G401 (cell line): ENCODE results near the gene MYO18B. TPM values are rescaled to one million over a fixed set of nuclear protein-coding genes. Genes with fewer than 3 reads are reported as not detected.

ENCODE experiments used
- DNase-seq: peaks from one replicate; pipeline ENCODE4 v3.0.0-alpha.2; 2015; ENCODE audit warnings: low spot score
- in situ Hi-C: cut with HindIII; loops from 2 replicates; pipeline ENCODE4 v1.10.0; 2016; ENCODE audit warnings: low sequenced_read_pairs, mixed read lengths
- total RNA-seq: library from RNA; depleted of rRNA; stranded (reverse); fragments of >200 nt; shearing (Covaris generic); gene quantifications from 2 replicates; pipeline ENCODE4 v1.2.3, GENCODE V29; 2014

MYO18B gene
- total RNA-seq, 1 experiment from 2014 or later: not detected

DNA sequence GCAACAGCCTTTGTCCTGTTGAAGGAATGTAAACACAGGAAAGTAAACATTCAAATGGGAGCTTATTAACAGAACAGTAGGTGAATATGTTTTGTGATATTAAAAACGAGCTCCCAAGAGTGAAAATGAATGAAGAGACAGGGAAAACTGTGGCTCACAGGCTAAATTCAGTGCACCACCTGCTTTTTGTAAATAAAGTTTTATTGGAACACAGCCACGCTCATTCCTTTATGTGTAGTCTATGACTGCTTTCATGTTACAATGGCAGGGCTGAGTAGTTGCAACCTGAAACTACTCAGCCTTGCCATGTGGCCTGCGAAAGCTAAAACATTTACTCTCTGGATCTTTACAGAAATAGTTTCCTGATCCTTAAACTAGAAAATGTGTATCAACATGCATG, 136.9 kb downstream of the MYO18B start:
- DNase-seq: no peak
- in situ Hi-C loops: no loop called here

- no peak for DNase-seq
- in situ Hi-C loops: no loop called here
Observed at GRCh38 chr22:25880524-25880923, 138.5 kb downstream of the MYO18B start.

DNA sequence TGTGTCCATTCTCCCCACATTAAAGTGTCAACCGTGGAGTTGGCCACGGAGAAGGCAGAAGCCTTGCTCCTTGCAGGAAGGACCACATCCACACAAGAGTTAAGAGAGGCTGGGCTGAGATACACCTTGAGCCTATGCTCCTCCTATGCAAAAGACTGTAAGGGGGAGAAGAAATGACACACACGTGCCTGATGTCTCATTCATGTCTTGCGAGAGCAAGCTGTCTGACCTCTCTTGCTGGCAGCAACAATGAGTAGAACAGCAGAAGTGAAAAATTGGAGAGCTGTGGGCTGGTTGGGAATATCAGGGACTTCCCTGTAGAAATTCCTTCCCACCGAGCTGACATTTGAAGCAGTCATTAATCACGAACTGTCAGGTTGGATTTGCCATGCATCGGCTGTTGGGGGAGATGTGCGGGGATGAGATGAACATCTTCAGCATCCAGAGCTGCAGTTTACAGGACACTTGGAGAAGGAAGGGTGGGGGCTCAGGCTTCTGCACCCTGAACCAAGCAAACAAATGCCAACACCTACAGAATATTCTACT, 139.3 kb downstream of the MYO18B start:
- no peak for DNase-seq
- in situ Hi-C loops: no loop called here

- in situ Hi-C loops: no loop called here
- DNase-seq: no peak
Observed at GRCh38 chr22:25882360-25882759, 140.4 kb downstream of the MYO18B start.

DNA sequence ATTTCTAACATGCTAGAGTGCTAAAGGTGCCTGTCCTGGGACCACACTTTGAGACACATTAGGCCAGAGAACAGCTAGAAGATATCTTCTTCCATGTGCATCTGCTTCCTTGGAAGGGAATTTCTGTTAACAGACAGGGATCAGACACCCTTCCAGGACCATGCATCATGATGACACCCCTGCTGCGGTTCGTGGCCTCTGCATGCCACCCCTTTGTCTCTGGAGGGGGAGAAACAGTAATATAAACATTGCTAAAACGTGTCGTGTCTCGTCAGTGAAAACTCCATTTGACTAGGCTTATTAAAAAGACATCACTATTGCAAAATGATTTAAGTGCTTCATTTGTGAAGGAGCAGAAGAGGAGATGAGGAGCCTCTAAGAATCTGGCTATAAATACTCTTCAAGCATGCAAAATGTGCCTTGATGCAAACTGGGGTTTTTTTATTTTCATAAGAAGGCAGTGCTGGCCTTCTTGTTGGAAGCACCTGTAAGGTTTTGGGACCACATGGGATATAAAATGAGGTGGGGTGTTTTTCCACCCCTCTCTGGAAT, 141.6 kb downstream of the MYO18B start:
- in situ Hi-C loops: no loop called here
- DNase-seq: no peak

- DNase-seq: no peak
- in situ Hi-C loops: no loop called here
Observed at GRCh38 chr22:25884121-25884520, 142.1 kb downstream of the MYO18B start.

GRCh38 chr22:25888399-25889054, 146.5 kb downstream of the MYO18B start:
- peak; percentile 58 for DNase-seq
- in situ Hi-C loops: no loop called here

- DNase-seq: no peak
- in situ Hi-C loops: no loop called here
Observed at GRCh38 chr22:25890651-25891050, 148.7 kb downstream of the MYO18B start.

DNA sequence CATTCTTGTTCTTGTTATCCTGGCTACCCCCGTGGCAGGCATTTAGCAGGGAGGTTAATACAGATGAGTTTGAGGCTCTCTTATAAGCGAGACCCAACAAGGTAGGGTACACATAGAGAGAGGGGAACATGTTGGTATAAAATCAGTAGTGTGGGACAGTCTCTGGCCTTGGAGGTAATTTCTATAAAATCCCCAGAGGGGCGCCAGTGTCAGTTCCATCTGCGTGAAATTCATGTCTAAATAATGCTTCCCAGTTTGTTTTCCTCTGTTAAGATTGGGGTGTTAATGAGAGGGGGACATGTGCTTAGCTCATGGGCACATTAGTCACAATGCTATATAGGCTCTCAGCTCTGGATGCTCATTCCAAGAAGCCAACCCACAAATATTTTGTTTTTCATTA, 150.7 kb downstream of the MYO18B start:
- in situ Hi-C loops: no loop called here
- DNase-seq: no peak

DNA sequence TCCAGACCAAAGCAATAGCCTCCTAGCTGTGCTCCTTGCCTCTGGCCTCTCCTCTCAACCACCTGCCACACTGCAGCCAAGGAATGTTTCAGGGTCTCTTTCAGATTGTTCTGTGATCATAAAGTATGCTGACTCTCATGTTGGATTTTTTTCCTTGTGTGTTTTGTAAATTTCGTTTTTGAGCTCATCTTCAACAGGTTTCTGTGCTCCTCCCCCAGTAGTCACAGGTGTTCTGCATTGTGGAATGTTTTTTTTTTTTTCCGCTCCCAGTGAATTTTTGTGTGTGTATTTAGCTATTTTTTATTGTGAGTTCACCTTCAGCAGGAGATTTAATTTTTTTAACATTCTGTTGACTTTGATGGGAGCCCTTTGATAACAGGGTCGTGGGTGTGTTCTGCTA, 153.7 kb downstream of the MYO18B start:
- in situ Hi-C loops: no loop called here
- DNase-seq: no peak

GRCh38 chr22:25896098-25896497, 154.1 kb downstream of the MYO18B start:
- in situ Hi-C loops: no loop called here
- DNase-seq: peak; percentile 20

GRCh38 chr22:25896592-25896991, 154.6 kb downstream of the MYO18B start:
- in situ Hi-C loops: no loop called here
- DNase-seq: no peak

DNA sequence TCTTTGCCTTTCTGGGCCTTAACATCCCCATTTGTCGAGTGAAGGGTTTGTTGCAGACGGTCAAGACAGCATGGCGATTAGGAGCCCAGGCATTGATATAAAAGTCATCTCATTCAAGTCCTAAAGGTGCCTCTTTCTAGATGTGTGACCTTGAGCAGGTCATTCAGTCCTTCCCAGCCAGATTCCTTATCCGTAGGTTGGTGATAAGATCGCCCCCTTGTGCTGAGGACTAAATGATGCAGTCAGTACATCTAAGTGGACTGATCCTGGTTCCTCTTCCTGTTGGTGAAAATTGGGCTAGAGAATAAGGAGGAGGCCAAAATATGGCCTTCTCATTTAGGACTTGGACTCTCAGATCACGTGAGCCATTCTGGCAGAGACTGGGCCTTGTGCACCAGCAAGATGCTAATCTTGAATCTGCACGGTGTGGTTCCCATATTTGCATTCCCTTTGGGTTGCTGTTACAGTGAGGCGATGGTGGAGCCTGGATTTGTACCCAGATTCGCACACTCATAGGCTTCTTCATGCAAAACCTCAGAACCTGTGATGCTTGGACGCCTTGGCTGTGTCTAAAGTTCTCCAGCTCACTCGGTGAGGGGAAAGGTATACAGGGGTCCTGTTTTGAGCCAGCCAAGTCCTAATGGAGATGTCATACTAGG, 156.8 kb downstream of the MYO18B start:
- peak; percentile 26 for DNase-seq
- in situ Hi-C loops: no loop called here

GRCh38 chr22:25899566-25899965, 157.6 kb downstream of the MYO18B start:
- in situ Hi-C loops: no loop called here
- peak; percentile 68 for DNase-seq

DNA sequence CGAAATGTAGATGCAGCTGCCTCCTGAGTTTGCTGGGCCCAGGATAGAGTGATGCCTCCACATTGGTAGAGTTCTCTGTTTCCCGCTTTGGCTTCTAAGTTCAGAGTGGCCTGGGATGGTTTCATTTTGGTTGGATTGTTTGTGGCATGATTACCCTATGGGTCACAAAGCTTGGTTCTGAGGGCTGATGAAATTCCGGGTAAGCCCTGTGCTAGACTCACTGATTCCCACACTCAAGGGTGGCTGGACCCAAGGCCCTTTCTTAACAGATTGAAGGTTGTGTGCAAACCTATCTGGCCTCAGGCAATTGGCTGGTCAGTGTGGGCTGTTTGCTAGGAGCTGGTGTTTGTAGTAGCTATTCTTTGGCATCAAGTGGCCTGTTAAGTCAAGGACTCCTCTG, 158.4 kb downstream of the MYO18B start:
- DNase-seq: no peak
- in situ Hi-C loops: loop anchor here (25.0 kb wide), 1 partner anchor 437 kb away; no protein-coding TSS in a partner anchor

DNA sequence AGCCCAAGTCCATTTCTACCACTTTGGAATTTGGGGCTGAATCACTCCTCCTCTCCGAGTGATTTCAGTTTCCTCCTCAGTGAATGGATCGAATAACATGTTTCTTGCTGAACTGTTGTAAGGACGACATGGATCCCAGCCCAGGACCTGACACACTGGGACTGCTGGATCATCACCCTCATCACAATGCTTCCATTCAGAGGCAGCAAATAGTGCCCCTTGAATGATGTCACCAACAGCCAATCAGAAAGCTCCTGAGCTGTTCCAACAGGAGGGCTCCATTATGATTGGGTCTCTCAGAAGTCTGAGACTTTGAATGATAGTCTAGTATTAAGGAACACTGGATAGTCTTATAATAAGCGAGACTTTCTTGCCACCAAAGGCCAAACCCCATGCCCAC, 158.9 kb downstream of the MYO18B start:
- peak; percentile 47 for DNase-seq
- in situ Hi-C loops: loop anchor here (25.0 kb wide), 1 partner anchor 436 kb away; no protein-coding TSS in a partner anchor

- in situ Hi-C loops: loop anchor here (25.0 kb wide), 1 partner anchor 435 kb away; no protein-coding TSS in a partner anchor
- no peak for DNase-seq
Observed at GRCh38 chr22:25902402-25902801, 160.4 kb downstream of the MYO18B start.

DNA sequence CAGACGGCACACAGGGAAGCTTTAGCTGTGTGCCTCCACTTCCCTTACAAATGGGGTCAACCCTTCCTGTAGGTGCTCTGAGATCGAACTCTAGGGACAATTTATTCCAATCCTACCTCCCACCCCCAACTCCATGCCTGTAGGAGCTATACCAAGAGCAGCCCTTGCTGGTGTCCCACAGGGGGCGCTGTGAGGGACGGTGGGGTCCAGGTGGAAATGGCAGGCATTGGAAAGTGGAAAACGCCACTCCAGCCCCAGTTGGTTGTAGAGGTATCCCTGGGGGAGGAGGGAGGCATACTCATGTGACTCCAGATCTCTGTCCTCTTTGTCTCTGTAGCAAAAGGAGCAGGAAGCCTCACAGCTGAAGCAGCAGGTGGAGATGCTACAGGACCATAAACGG, 161.3 kb downstream of the MYO18B start:
- no peak for DNase-seq
- in situ Hi-C loops: loop anchor here (25.0 kb wide), 1 partner anchor 434 kb away; no protein-coding TSS in a partner anchor

GRCh38 chr22:25908212-25908611, 166.2 kb downstream of the MYO18B start:
- in situ Hi-C loops: loop anchor here (25.0 kb wide), 1 partner anchor 429 kb away; no protein-coding TSS in a partner anchor
- DNase-seq: no peak

DNA sequence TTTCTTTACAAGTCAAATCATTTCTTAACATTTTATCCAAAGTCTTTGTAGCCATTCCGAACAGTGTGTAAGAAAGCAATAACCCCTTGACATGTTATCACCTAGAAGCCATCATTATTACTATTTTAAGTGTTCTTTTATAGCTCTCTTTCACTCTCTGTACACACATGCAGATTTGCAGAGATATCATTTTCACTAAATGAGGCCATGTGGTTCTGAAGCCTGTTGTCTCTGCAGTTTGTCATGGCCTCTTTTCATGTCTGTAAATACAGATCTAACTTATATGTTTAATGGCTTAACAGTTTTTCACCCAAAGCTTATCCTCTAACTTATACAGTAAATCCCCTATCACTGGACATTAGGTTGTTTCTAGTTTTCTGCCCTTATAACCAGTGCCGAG, 166.8 kb downstream of the MYO18B start:
- in situ Hi-C loops: loop anchor here (25.0 kb wide), 1 partner anchor 429 kb away; no protein-coding TSS in a partner anchor
- no peak for DNase-seq
